ENCODE data around the gene SLC9B2. TPM values are rescaled to one million over a fixed set of nuclear protein-coding genes. Genes with fewer than 3 reads are reported as not detected.

The SLC9B2 gene
- 28.2 and 30.1 TPM in 2 replicates for total RNA-seq

DNA sequence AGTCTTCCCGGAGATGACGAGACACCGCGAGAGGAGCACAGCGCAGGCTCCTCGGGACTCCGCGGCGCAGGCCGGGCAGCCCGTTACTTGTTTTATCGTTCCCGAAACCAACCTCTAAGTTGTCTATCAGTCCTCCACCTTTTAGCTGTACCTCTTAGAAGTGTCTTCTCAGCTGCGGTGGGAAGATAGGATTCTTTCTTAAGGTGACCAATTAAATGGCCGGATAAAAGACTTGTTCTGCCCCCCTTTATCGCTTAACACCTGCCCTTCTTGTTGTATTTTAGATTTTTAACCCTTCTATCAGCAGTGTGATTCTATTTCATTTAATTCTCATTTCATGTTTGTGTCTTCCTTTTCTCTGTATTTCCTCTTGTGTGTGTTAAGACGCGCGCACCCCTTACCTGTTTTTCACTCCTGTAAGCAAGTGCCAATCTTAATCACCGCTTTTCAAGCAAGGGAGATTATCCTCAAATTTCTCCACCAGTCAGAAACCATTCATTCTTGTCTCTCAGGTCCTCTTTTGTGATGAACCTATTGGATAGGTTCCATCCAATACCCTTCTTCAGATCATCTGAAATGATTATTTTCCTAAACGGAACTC, at the start of gene SLC9B2:
TSS of gene SLC9B2 (minus strand) at position 15 of the 601 bp plus-strand sequence. CDS start 9,211 bp downstream, outside the sequence.
- intact Hi-C loops (cut with micrococcal nuclease), result loop anchor here (1.0 to 5.0 kb wide), 11 partner anchors 8 to 1730 kb away; partner anchors contain the start of genes BDH2, CENPE, NFKB1 and PPP3CA

GRCh38 chr4:103126126-103126525, 49.6 kb upstream of the SLC9B2 start:
- intact Hi-C loops (cut with micrococcal nuclease), result no loop called here

DNA sequence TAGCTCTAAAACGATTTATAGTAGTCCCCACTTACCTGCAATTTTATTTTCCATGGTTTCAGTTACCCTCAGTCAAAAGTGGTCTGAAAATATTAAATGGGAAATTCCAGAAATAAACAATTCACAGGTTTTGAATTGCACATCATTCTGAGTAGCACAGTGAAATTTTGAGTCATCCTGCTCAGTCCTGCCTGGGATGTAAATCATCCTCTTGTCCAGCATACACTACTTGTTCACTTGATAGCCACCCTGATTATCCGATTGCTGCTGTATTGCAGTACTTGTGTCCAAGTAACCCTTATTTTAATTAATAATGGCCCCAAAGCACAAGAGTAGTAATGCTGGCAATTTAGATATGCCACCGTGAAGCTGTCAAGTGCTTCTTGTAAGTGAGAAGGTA, 46.6 kb upstream of the SLC9B2 start:
- intact Hi-C loops (cut with micrococcal nuclease), result no loop called here

GRCh38 chr4:103118166-103118565, 41.6 kb upstream of the SLC9B2 start:
- intact Hi-C loops (cut with micrococcal nuclease), result no loop called here

DNA sequence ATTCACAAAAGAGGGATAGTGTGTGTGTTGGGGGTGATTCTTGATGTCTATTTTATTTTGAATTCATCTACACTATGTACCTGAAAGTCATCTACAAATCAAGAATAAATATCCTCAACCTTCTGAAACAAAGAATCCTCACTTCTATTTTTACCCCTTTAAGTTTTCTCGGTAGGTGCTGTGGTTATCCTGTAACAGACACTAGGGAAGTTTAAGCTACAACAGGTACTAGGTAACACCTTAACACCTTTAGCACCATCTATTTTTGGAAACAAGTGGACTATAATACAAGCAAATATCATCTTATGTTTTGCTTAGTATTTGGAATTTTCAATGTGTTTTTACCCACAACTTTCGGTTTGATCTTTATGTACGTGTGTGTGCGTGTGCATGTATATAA, 35.0 kb upstream of the SLC9B2 start:
- intact Hi-C loops (cut with micrococcal nuclease), result no loop called here

- intact Hi-C loops (cut with micrococcal nuclease), result loop anchor here (5.0 kb wide), 1 partner anchor 1366 kb away; no protein-coding TSS in a partner anchor
Observed at GRCh38 chr4:103108542-103108941, 32.0 kb upstream of the SLC9B2 start.

DNA sequence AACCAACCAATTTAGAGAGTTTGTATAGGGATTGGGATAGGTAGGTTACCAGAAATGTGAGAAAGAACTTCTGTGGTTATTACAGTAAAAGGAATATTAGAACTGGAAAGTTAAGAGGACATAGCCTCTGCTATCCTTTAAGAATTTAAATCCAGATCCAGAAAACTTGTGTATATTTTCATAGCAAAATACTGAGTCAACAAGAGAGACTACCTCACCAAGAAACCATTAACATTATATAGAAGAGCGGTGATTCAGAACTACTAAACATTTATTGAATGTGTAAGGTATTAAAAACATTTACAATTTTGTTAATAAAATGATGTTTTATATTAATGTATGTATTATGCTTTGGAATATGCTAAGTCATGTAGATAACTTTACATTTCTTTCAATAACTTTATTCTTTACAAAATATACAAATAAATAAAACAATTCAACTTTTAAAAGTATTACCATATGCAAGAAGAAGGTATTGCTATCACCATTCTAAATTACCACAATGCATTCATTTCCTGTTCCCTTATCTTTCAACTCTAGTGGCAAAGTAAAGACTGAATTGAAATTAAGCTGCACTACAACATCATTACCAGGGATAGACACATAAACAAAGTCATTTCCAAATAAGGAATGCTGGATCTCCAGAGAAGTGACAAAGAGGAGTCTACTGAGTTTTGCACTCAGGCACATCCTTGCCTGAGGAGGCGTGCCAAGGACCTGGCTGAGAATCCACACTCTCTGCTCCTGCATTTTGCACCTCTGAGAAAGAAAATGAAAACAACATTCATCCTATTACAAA, 29.2 kb upstream of the SLC9B2 start:
- intact Hi-C loops (cut with micrococcal nuclease), result loop anchor here (5.0 kb wide), 1 partner anchor 1363 kb away; no protein-coding TSS in a partner anchor

DNA sequence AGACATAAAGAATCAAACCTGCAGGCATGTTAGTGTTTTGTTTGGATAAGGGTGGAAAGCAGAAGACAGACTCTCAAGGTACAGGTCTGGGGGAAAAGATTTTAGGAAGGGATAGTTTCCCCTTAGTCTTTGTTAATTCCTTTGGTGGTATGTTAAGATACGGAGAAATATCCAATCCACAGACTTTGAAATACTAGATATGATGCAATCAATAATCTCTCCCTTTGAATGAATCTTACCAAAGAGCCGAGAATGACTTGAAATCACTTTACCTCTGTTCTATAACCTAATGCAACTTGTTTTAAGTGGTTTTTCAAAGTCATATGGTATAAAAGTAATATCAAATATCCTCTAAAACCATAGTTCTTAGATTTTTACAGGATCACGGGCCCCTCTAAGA, 28.3 kb upstream of the SLC9B2 start:
- intact Hi-C loops (cut with micrococcal nuclease), result loop anchor here (5.0 kb wide), 1 partner anchor 1363 kb away; no protein-coding TSS in a partner anchor

- intact Hi-C loops (cut with micrococcal nuclease), result no loop called here
Observed at GRCh38 chr4:103100691-103101090, 24.1 kb upstream of the SLC9B2 start.

DNA sequence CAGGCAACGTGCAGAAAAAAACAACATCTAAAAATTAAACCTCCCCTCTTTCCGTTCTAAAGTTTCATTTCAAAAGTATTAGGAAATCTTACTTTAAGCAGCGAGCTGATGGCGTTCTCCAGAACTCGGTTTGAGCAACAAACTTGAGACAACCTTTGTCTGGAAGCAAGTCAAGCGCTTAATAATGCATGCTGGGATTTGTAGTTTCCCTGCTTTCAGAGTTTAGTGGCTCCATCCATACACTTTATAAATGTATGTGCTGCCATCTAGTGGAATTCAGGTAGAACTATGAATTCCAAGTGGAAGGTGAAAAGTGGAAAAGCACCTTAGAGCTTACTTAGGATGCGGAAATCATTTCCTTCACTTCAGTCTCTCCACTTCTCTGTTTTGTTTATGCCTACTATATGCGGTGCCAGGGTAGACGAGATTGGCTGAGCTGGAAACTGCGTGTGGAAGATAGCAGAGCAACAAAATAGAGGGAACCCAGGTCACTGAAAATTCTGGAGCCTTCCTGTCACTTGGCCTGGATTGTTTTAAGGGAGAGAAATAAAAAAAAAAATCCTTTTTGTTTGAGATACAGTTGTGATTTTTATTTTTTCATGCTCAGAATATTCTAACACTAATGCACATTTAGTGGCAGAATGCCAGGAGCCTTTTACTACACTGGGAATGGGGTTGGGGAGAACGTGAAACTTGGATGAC, 23.3 kb upstream of the SLC9B2 start, which contains the start of gene BDH2:
TSS of gene BDH2 (minus strand) at position 144 of the 702 bp plus-strand sequence. CDS start 3,580 bp downstream, outside the sequence.
- intact Hi-C loops (cut with micrococcal nuclease), result loop anchor here (1.0 to 10.0 kb wide), 16 partner anchors 9 to 843 kb away; partner anchors contain the start of genes CENPE, CISD2, MANBA and SLC39A8

- intact Hi-C loops (cut with micrococcal nuclease), result loop anchor here (1.0 to 10.0 kb wide), 16 partner anchors 8 to 842 kb away; partner anchors contain the start of genes CENPE, CISD2, MANBA and SLC39A8
Observed at GRCh38 chr4:103098756-103099440, 22.3 kb upstream of the SLC9B2 start.

- intact Hi-C loops (cut with micrococcal nuclease), result loop anchor here (2.0 to 10.0 kb wide), 4 partner anchors 474 to 836 kb away; no protein-coding TSS in a partner anchor
Observed at GRCh38 chr4:103098341-103098740, 21.8 kb upstream of the SLC9B2 start.

DNA sequence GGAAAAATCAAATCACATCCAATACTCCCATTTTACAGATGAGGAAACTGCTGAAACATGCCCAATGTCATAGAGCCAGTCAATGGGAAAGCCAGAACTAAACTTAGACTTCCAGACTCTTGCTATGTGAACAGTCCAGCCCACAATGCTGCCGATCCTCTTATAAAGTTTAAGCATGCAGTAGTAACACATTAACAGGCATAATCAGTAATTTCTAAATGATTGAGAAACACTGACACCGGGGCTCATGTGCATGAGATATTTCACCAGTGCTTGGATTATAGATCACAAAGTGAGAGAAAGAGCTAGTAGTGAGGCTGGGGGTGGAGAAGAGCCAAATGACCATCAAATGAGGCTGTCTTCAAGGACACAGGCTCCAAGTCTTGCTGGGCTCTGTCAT, 20.6 kb upstream of the SLC9B2 start:
- intact Hi-C loops (cut with micrococcal nuclease), result loop anchor here (10.0 kb wide), 1 partner anchor 838 kb away; no protein-coding TSS in a partner anchor

- intact Hi-C loops (cut with micrococcal nuclease), result loop anchor here (10.0 kb wide), 1 partner anchor 840 kb away; no protein-coding TSS in a partner anchor
Observed at GRCh38 chr4:103095080-103095479, 18.5 kb upstream of the SLC9B2 start.

- intact Hi-C loops (cut with micrococcal nuclease), result loop anchor here (1.0 to 10.0 kb wide), 5 partner anchors 73 to 1745 kb away; partner anchors contain the start of genes PPP3CA and SLC9B1
Observed at GRCh38 chr4:103092245-103092644, 15.7 kb upstream of the SLC9B2 start.

DNA sequence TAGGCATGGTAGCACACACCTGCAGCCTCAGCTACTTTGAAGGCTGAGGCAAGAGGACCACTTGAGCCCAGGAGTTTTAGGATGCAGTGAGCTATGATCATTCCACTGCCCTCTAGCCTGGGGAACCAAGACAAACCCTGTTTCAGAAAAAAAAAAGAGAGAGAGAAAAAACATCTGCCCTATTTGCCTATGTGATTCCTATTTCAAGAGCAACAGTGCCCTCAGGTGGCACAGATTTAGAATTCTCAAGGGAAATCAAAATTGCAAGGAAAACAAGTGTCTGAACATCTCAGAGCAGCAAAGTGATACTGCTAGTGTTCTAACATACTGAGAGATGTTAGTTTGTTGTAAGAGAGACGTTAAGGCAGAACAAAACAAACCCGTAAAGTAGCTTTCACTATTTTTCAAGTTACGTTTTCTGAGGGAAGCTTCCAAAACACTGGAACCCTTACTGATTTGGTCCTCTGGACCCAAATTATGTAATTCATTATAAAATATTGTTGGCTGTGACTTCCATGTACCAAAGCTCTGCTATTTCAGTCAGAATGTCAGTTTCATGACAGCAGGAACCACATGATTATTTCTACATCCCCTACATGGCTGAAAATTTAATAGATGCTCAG, 15.2 kb upstream of the SLC9B2 start:
- intact Hi-C loops (cut with micrococcal nuclease), result loop anchor here (1.0 to 10.0 kb wide), 14 partner anchors 8 to 1744 kb away; partner anchors contain the start of genes BDH2, PPP3CA, SLC9B1 and SLC9B2

- intact Hi-C loops (cut with micrococcal nuclease), result no loop called here
Observed at GRCh38 chr4:103089481-103089880, 12.9 kb upstream of the SLC9B2 start.

GRCh38 chr4:103086551-103086950, 10.0 kb upstream of the SLC9B2 start:
- intact Hi-C loops (cut with micrococcal nuclease), result no loop called here

DNA sequence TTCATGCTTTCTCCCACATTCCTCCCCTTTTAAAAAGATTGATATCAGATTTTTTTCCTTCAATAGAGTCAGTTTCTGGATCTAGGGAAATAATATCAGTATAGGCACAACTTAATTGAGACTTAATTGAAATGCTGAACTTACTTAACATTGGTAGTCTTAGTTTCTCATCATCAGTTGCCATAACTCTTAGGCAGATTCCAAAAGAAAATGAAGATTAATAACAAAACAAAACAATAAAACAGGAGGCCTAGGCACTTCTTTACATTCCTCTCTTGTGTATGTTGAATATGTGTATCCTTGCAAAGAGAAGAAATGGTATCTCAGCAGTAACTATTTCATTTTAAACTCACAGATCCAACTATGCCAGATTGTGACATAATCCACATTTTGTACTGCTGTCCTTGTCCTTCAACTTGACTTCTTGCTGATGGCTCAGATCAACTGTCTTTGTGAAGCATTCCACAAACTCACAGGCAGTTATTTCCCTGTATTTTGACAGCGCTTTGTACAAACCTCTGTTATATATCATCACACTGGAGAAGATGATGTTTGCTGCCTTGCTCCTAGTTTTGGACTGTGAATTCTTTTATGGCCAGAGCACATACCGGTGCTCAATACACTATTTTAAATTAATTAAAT, 9.1 kb upstream of the SLC9B2 start:
- intact Hi-C loops (cut with micrococcal nuclease), result loop anchor here (1.0 kb wide), 1 partner anchor 8 kb away; no protein-coding TSS in a partner anchor

Data from T-helper 1 cell treated with Interleukin-12 subunit alpha and Interleukin-12 subunit beta and Interleukin-4 antibody, amounts not matched to agents 30 ng/mL and 1 ng/mL, for 36 hours (primary cell).